Spinal cord (tissue), 10 donors: Measurements from ENCODE around the gene YIPF6. TPM values are rescaled to one million over a fixed set of nuclear protein-coding genes. Genes with fewer than 3 reads are reported as not detected.

ENCODE experiments used
- DNase-seq, 6 donors: peaks; one replicate each; pipeline versions ENCODE4 v3.0.0 to v3.0.0-alpha.2; 2013 to 2015; ENCODE audit warnings: low spot score in 6 of 6, low read depth in 4 of 6
- H3K27ac ChIP-seq: one replicate; pipeline ENCODE4 v1.5.1; 2013; ENCODE audit warnings: low read depth, low read length, control low read depth
- H3K27me3 ChIP-seq: one replicate; pipeline ENCODE4 v1.6.1; 2013; ENCODE audit warnings: low read length; ENCODE audit not compliant: control insufficient read depth, insufficient read depth
- H3K36me3 ChIP-seq: one replicate; pipeline ENCODE4 v1.6.1; 2013; ENCODE audit warnings: low read length; ENCODE audit not compliant: control insufficient read depth, insufficient read depth
- H3K4me1 ChIP-seq: one replicate; pipeline ENCODE4 v1.6.1; 2013; ENCODE audit warnings: low read length; ENCODE audit not compliant: control insufficient read depth, insufficient read depth
- H3K4me3 ChIP-seq: one replicate; pipeline ENCODE4 v1.5.1; 2013; ENCODE audit warnings: low read depth, low read length, control low read depth
- H3K9me3 ChIP-seq: one replicate; pipeline ENCODE4 v1.6.1; 2013; ENCODE audit warnings: low read length; ENCODE audit not compliant: control insufficient read depth, insufficient read depth
- WGBS: methylation state at CpG from one replicate; pipeline ENCODE4 v1.1.5; 2013; ENCODE audit warnings: missing lambda C conversion rate; ENCODE audit not compliant: insufficient coverage; 5-methylcytosine and 5-hydroxymethylcytosine counted together
- polyA plus RNA-seq, 2 donors: library from polyadenylated mRNA; unstranded; fragments of 120-200 nt; gene quantifications; one replicate each; pipeline ENCODE4 v1.2.1, GENCODE V29; 2013; ENCODE audit not compliant: insufficient read length in 2 of 2
- small RNA-seq: library from RNA; depleted of rRNA; stranded (forward); fragments of <200 nt; gene quantifications from one replicate; pipeline ENCODE3, GENCODE V24; 2014; ENCODE audit warnings: low replicate concordance
- total RNA-seq, 2 donors: library from RNA; depleted of rRNA in 1 of 2; stranded (reverse); fragments of 120-200 nt in 1 of 2; fragments of >200 nt in 1 of 2; gene quantifications; one replicate each; pipeline versions ENCODE4 v1.2.3 to v1.2.4, GENCODE V29; 2013 to 2014
- donor health status: healthy.

The YIPF6 gene
- total and polyA plus RNA-seq, 4 donors: 30.7 to 50.5 (median 41.6) TPM

- no CpG with 5 or more reads among the region's 3 CpGs for whole genome bisulfite sequencing
- H3K4me1 ChIP-seq: no peaks in the 10 kb centered on the region
- no peak overlapping the region for H3K27ac ChIP-seq
- H3K4me3 ChIP-seq: no peak overlapping the region
- H3K9me3 ChIP-seq: no peaks in the 10 kb centered on the region
- no peaks in the 10 kb centered on the region for H3K27me3 ChIP-seq
- no peak for DNase-seq
- no peaks in the 10 kb centered on the region for H3K36me3 ChIP-seq
Observed at GRCh38 chrX:68574240-68574639, 75.4 kb downstream of the YIPF6 start.

DNA sequence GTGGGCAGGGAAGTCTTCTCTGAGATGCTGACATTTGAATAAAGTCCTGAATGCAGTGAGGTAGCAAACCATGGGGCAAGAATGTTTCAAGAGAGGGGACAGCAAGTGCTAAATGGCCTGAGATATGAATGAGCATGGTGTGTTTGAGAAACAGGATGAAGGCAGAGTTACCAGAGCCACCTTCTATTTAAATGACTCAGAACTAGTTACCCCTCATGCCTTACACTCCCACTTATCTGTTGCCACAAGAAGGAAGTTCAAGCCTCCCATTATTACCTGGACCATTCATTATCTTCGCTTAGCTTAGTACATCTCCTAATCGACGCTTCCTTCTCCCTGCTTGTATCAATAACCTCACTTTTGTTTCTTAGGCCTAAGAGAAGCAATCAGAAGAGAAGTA lies 81.0 kb downstream of the YIPF6 start:
- no peaks in the 10 kb centered on the region for H3K27me3 ChIP-seq
- H3K36me3 ChIP-seq: no peaks in the 10 kb centered on the region
- WGBS: 83% methylated on average over 3 of the region's 3 CpGs
- no peak overlapping the region for H3K4me3 ChIP-seq
- no peaks in the 10 kb centered on the region for H3K4me1 ChIP-seq
- H3K9me3 ChIP-seq: no peaks in the 10 kb centered on the region
- no peak overlapping the region for H3K27ac ChIP-seq
- no peak for DNase-seq

- WGBS: 86% methylated on average over 2 of the region's 2 CpGs
- H3K27me3 ChIP-seq: no peaks in the 10 kb centered on the region
Observed at GRCh38 chrX:68584221-68584620, 85.4 kb downstream of the YIPF6 start.

More at GRCh38 chrX:68584221-68584620, 85.4 kb downstream of the YIPF6 start:
- Histone ChIP-seq H3K4me1 (no peaks in the 10 kb centered on the region), H3K27ac (no peak overlapping the region), H3K9me3 (no peaks in the 10 kb centered on the region), H3K4me3 (no peak overlapping the region), H3K36me3 (no peaks in the 10 kb centered on the region)
- DNase-seq: no peak

Small RNAs within 50 kb of the gene (small RNA-seq; reads per million reads assigned to genes)
- gene RNU6-245P: not detected

Other genes with a start within 250 kb of the YIPF6 start
- gene OPHN1, start 65.6 kb upstream of the YIPF6 start, total RNA-seq: 10 to 100 TPM; 22.3 to 52.6 TPM
- gene OPHN1, start 65.6 kb upstream of the YIPF6 start, polyA plus RNA-seq: 10 to 100 TPM; 27.6 to 33.0 TPM
- 1 to 10 TPM; 6.8 to 9.3 TPM for gene STARD8, start 148.6 kb downstream of the YIPF6 start, total RNA-seq
- gene STARD8, start 148.6 kb downstream of the YIPF6 start, polyA plus RNA-seq: 1 to 10 TPM; 8.0 to 9.1 TPM